ENCODE measurements around the gene RIMBP2. TPM values are rescaled to one million over a fixed set of nuclear protein-coding genes. Genes with fewer than 3 reads are reported as not detected.

The RIMBP2 gene
- total RNA-seq, 1 donor from 2014 or later = 0.09 TPM

GRCh38 chr12:130527239-130527638 lies 188.9 kb downstream of the RIMBP2 start:
- no peak overlapping the region for H3K27ac ChIP-seq
- no peak overlapping the region for H3K4me3 ChIP-seq
- ATAC-seq = no peak
- DNase-seq = no peak
- TF ChIP-seq, protein P1, sequence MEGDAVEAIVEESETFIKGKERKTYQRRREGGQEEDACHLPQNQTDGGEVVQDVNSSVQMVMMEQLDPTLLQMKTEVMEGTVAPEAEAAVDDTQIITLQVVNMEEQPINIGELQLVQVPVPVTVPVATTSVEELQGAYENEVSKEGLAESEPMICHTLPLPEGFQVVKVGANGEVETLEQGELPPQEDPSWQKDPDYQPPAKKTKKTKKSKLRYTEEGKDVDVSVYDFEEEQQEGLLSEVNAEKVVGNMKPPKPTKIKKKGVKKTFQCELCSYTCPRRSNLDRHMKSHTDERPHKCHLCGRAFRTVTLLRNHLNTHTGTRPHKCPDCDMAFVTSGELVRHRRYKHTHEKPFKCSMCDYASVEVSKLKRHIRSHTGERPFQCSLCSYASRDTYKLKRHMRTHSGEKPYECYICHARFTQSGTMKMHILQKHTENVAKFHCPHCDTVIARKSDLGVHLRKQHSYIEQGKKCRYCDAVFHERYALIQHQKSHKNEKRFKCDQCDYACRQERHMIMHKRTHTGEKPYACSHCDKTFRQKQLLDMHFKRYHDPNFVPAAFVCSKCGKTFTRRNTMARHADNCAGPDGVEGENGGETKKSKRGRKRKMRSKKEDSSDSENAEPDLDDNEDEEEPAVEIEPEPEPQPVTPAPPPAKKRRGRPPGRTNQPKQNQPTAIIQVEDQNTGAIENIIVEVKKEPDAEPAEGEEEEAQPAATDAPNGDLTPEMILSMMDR (IDR thresholded peaks at IDR 0.05) = no peak
- H3K4me1 ChIP-seq = no peaks in the 10 kb centered on the region
- no peaks in the 10 kb centered on the region for H3K9me3 ChIP-seq
- no peaks in the 10 kb centered on the region for H3K36me3 ChIP-seq
- intact Hi-C loops (cut with DNase I) = no loop called here
- no peaks in the 10 kb centered on the region for H3K27me3 ChIP-seq

- Histone ChIP-seq H3K4me3 (no peak overlapping the region), H3K27me3 (no peaks in the 10 kb centered on the region), H3K4me1 (no peaks in the 10 kb centered on the region), H3K9me3 (no peaks in the 10 kb centered on the region), H3K27ac (no peak overlapping the region), H3K36me3 (no peaks in the 10 kb centered on the region)
- TF ChIP-seq, protein P1 (IDR thresholded peaks at IDR 0.05) = no peak
- no peak for ATAC-seq
- no peak for DNase-seq
- intact Hi-C loops (cut with DNase I) = no loop called here
Observed at GRCh38 chr12:130526813-130527212, 189.3 kb downstream of the RIMBP2 start.

- H3K27me3 ChIP-seq = no peaks in the 10 kb centered on the region
- no peak overlapping the region for H3K27ac ChIP-seq
- intact Hi-C loops (cut with DNase I) = no loop called here
- H3K4me3 ChIP-seq = no peak overlapping the region
- H3K36me3 ChIP-seq = no peaks in the 10 kb centered on the region
- DNase-seq (no peak), ATAC-seq (no peak)
- no peaks in the 10 kb centered on the region for H3K4me1 ChIP-seq
- H3K9me3 ChIP-seq = no peaks in the 10 kb centered on the region
- TF ChIP-seq, protein P1 (IDR thresholded peaks at IDR 0.05) = no peak
Observed at GRCh38 chr12:130525384-130526172, 190.5 kb downstream of the RIMBP2 start.

GRCh38 chr12:130524759-130525158 lies 191.3 kb downstream of the RIMBP2 start:
- H3K27me3 ChIP-seq = no peaks in the 10 kb centered on the region
- TF ChIP-seq, protein P1 (IDR thresholded peaks at IDR 0.05) = no peak
- no peak for ATAC-seq
- H3K4me1 ChIP-seq = no peaks in the 10 kb centered on the region
- no peak overlapping the region for H3K27ac ChIP-seq
- H3K9me3 ChIP-seq = no peaks in the 10 kb centered on the region
- no peak for DNase-seq
- no peaks in the 10 kb centered on the region for H3K36me3 ChIP-seq
- H3K4me3 ChIP-seq = no peak overlapping the region
- intact Hi-C loops (cut with DNase I) = no loop called here

DNA sequence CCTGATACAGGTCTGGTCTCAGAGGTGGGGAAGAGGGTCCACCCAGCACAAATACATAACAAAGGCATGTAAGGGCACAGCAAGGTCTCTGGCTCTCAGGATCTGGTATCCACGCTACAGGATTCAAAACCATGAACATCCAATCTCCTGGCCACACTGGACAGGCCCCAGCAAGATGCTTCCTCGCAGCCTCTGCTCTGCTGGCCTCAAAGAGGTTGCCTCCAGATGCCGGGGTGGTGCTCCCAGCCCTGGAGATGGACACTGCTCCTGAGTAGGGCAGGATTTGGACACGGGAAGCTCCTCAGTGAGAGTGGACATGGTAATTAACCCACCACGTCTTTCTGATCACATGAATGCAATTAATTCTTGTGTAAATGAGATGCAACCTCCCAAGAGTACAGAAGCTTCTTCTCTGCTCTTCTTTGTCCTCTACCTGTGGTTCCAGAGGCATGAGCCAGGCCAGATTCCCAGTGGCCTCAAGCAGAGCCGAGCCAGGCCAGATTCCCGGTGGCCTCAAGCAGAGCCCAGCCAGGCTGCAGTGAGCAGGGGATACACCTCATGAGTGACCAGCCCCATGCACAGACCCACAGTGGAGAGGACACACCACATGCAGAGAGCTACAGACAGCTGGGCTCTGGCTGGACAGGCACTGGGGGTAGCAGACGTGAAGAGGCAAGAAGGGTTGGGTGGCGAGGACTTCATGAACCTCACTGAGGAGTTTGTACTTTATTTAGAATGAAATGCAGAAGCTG lies 192.1 kb downstream of the RIMBP2 start:
- H3K36me3 ChIP-seq = no peaks in the 10 kb centered on the region
- no peak overlapping the region for H3K4me3 ChIP-seq
- TF ChIP-seq, protein P1 (IDR thresholded peaks at IDR 0.05) = no peak
- no peaks in the 10 kb centered on the region for H3K27me3 ChIP-seq
- DNase-seq (no peak), ATAC-seq (no peak)
- no peaks in the 10 kb centered on the region for H3K4me1 ChIP-seq
- intact Hi-C loops (cut with DNase I) = no loop called here
- no peaks in the 10 kb centered on the region for H3K9me3 ChIP-seq
- no peak overlapping the region for H3K27ac ChIP-seq
